ENCODE data around the gene SH3BP4. TPM values are rescaled to one million over a fixed set of nuclear protein-coding genes. Genes with fewer than 3 reads are reported as not detected.

SH3BP4 gene
- total and polyA plus RNA-seq, 2 of the 8 experiments (the other 6 are each of a cell fraction or from before 2014, with no cell fraction given): 28.3 to 35.4 TPM

DNA sequence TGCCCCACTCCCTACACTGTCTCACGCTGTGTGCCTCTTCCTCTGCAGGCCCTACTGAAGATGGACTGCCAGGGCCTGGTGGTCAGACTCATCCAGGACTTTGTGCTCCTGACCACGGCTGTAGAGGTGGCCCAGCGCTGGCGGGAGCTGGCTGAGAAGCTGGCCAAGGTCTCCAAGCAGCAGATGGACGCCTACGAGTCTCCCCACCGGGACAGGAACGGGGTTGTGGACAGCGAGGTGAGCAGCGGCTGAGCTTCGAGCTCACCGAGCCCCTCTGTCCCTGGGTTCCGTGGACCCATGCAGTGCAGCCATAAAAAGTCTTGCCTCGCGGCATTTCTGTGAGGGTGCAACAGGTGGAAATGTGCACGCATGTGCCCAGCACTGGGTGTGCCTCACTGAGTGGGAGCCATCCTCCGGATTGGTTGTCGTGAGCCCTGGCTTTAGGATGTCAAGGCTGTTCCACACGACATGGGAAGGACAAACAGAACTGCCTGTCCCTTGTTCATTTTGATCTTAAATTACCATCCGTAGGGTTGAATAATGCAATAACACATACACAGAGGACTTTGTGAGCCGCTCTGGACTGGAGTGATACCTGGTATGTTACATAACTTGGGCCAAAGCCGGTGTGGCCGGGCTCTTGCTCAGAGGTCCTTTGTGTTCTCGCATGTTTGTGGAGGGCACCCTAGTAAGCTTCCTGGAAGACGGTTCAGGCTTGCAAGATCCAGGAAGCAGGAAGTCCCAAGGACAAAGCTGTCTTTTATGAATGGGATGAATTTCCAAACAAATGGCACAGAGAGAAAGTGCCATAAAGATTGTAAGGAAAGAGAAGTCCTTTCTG lies 100.9 kb downstream of the SH3BP4 start:
- Histone ChIP-seq H3K79me1 (ENCODE audit: low read depth, low read length) (peaks cover 10% of the 10 kb centered on the region; the same call in 1 of the 2 replicates), H3K27ac (ENCODE audit: low read depth, low read length) (no peak overlapping the region), H3K4ac (replicated peaks; ENCODE audit: insufficient read length, low read depth, low read length) (no peak overlapping the region), H3K4me2 (ENCODE audit: insufficient read depth in 1 of 2, low read depth in 2 of 2, low read length in 2 of 2) (no peak overlapping the region), H3K9me3 (ENCODE audit: insufficient read depth in 2 of 2, low read depth in 1 of 2, low read length in 1 of 2) (no peaks in the 10 kb centered on the region), H2AFZ (ENCODE audit: low read length) (no peak overlapping the region), H4K91ac (replicated peaks; ENCODE audit: insufficient read length, low read length) (no peak overlapping the region), H3K23me2 (ENCODE audit: low read depth, low read length) (no peaks in the 10 kb centered on the region; the same call in 1 of the 2 replicates), H3K23ac (ENCODE audit: insufficient read length) (no peak overlapping the region), H3K56ac (replicated peaks; ENCODE audit: insufficient read length, low read depth, low read length) (no peak overlapping the region), H3K4me1 (replicated peaks in 1 of 4; ENCODE audit: control insufficient read depth in 3 of 4, insufficient read depth in 4 of 4, low read length in 3 of 4) (no peaks in the 10 kb centered on the region; a peak in 1 of 7 replicates), H3K18ac (ENCODE audit: extremely low read depth, low read length) (no peak overlapping the region), H3K4me3 (ENCODE audit: extremely low read depth in 1 of 4, insufficient read depth in 2 of 4, low read depth in 3 of 4, low read length in 4 of 4) (no peak overlapping the region), H2BK15ac (ENCODE audit: low read length) (no peak overlapping the region), H3K14ac (ENCODE audit: insufficient read length) (no peak overlapping the region), H2AK5ac (ENCODE audit: low read depth, low read length) (no peak overlapping the region), H2BK120ac (replicated peaks; ENCODE audit: low read depth, low read length) (no peak overlapping the region), H4K5ac (ENCODE audit: insufficient read length, low read depth, low read length) (no peak overlapping the region), H2BK12ac (ENCODE audit: low read depth, low read length) (no peak overlapping the region), H2BK20ac (ENCODE audit: low read length) (no peak overlapping the region), H2BK5ac (ENCODE audit: low read depth, low read length) (no peak overlapping the region), H3K27me3 (replicated peaks in 1 of 4; ENCODE audit: control insufficient read depth in 3 of 4, extremely low read depth in 1 of 4, insufficient read depth in 3 of 4, low read length in 3 of 4) (no peaks in the 10 kb centered on the region; a peak in 1 of 7 replicates), H3K79me2 (ENCODE audit: control insufficient read depth in 1 of 2, insufficient read depth in 2 of 2, low read length in 2 of 2) (peaks cover 0 to 20% of the 10 kb centered on the region in 2 experiments; a peak in 1 of 4 replicates), H4K8ac (ENCODE audit: extremely low read depth, insufficient read depth, low read length) (no peak overlapping the region), H3K36me3 (ENCODE audit: control insufficient read depth in 2 of 4, insufficient read depth in 4 of 4, low read length in 3 of 4) (peaks cover 2 to 40% (median 20%) of the 10 kb centered on the region in 4 experiments; a peak in 6 of 8 replicates), H4K20me1 (replicated peaks in 1 of 2; ENCODE audit: control insufficient read depth in 1 of 2, insufficient read depth in 2 of 2, low read length in 2 of 2) (peaks cover 2% of the 10 kb centered on the region in 2 experiments), H3K9ac (replicated peaks in 1 of 4; ENCODE audit: extremely low read depth in 1 of 4, low read depth in 3 of 4, low read length in 3 of 4) (no peak overlapping the region; a peak in 1 of 7 replicates)
- WGBS, 2 experiments (ENCODE audit: extremely low coverage in 1 of 2, insufficient coverage in 1 of 2, insufficient read length in 1 of 2, insufficient replicate concordance in 2 of 2, low coverage in 1 of 2, low lambda C conversion rate in 2 of 2, missing lambda C conversion rate in 1 of 2): 93% methylated on average over 20 of the region's 25 CpGs; no CpG with 5 or more reads in 1 of the 2 experiments
- CTCF ChIA-PET (ENCODE audit: partially characterized antibody): interaction anchor here (0.8 to 6.1 kb wide), 8 partner anchors 9 to 54 kb away, joined by 3 to 23 read pairs (median 4); no protein-coding TSS in a partner anchor
- DNase-seq (ENCODE audit: low read depth in 1 of 2, low spot score in 2 of 2): no peak
- POLR2A ChIA-PET (ENCODE audit: partially characterized antibody): no interaction called here
- no peak for FAIRE-seq
- no peak for TF ChIP-seq CTBP2 (IDR thresholded peaks at IDR 0.05; ENCODE audit: borderline replicate concordance, insufficient read depth, insufficient read length, low read length)
- TF ChIP-seq RBBP5 (IDR thresholded peaks at IDR 0.05; ENCODE audit: borderline replicate concordance, low read depth, low read length): no peak
- no peak for TF ChIP-seq POLR2A (IDR thresholded peaks at IDR 0.05; ENCODE audit: control extremely low read depth in 1 of 2, low read depth in 2 of 2, low read length in 2 of 2)
- TF ChIP-seq SRF (IDR thresholded peaks at IDR 0.05; ENCODE audit: low read depth, low read length): no peak
- TF ChIP-seq EGR1 (IDR thresholded peaks at IDR 0.05; ENCODE audit: borderline replicate concordance, low read depth, low read length): no peak
- TF ChIP-seq SP1 (IDR thresholded peaks at IDR 0.05; ENCODE audit: low read depth, low read length): no peak
- TF ChIP-seq SIN3A (conservative IDR thresholded peaks at IDR 0.05 in 1 of 2, IDR thresholded peaks at IDR 0.05 in 1 of 2; ENCODE audit: low read depth in 1 of 2, low read length in 2 of 2): no peak
- no peak for TF ChIP-seq CHD2 (IDR thresholded peaks at IDR 0.05; ENCODE audit: low read length)
- no peak for TF ChIP-seq RNF2 (IDR thresholded peaks at IDR 0.05; ENCODE audit: borderline replicate concordance, low read depth, low read length, missing control alignments, poor library complexity, severe bottlenecking)
- TF ChIP-seq SUZ12 (IDR thresholded peaks at IDR 0.05; ENCODE audit: low read length): no peak
- TF ChIP-seq EP300 (IDR thresholded peaks at IDR 0.05; ENCODE audit: borderline replicate concordance in 1 of 2, low read depth in 2 of 2, low read length in 2 of 2): no peak
